Gastrocnemius medialis (tissue), 4 donors: ENCODE measurements around the gene CAMK2N2.

Source experiments
- POLR2A ChIP-seq, 2 donors: fragments of 450-650 bp; IDR thresholded peaks; one replicate each; pipeline ENCODE4 v1.6.1; 2017; ENCODE audit warnings: antibody characterized with exemption in 2 of 2, mild to moderate bottlenecking in 2 of 2, moderate library complexity in 2 of 2
- TF ChIP-seq, protein P1 (sequence below), 5 experiments: fragments of 450-650 bp in 3 of 5; fragments of 200-600 bp in 2 of 5; sonication (generic) in 2 of 5; IDR thresholded peaks in 4 of 5; conservative IDR thresholded peaks in 1 of 5; 1 replicate in 4 of 5; 2 replicates in 1 of 5; pipeline ENCODE4 v1.5.1; 2016 to 2019; ENCODE audit warnings: antibody characterized with exemption in 5 of 5, mild to moderate bottlenecking in 3 of 5, moderate library complexity in 3 of 5

DNA sequence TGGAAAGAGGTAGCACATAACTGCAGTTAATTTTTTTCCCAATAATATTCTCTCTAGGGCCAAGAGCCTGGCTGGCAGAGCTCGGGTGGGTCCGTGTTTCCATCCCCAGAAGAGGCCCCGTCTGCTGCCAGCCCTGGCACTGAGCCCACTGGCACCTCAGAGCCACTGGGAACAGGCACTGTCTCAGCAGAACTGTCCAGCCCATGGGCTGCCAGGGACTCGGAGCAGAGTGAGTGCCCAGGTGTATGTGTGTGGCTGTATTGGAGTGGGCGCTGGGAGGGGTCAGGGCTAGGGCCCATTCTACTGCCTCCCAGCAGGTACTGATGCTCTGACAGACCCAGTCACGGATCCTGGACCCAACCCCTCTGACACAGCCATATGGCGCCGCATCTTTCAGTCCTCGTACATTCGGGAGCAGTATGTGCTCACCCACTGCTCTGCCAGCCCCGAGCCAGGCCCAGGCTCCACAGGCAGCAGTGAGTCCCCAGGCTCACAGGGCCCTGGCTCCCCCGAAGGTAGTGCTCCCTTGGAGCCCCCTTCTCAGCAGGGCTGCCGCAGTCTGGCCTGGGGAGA lies 23.0 kb downstream of the CAMK2N2 start:
- TF ChIP-seq, protein P1, sequence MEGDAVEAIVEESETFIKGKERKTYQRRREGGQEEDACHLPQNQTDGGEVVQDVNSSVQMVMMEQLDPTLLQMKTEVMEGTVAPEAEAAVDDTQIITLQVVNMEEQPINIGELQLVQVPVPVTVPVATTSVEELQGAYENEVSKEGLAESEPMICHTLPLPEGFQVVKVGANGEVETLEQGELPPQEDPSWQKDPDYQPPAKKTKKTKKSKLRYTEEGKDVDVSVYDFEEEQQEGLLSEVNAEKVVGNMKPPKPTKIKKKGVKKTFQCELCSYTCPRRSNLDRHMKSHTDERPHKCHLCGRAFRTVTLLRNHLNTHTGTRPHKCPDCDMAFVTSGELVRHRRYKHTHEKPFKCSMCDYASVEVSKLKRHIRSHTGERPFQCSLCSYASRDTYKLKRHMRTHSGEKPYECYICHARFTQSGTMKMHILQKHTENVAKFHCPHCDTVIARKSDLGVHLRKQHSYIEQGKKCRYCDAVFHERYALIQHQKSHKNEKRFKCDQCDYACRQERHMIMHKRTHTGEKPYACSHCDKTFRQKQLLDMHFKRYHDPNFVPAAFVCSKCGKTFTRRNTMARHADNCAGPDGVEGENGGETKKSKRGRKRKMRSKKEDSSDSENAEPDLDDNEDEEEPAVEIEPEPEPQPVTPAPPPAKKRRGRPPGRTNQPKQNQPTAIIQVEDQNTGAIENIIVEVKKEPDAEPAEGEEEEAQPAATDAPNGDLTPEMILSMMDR (IDR thresholded peaks at IDR 0.05 in 4 of 5, conservative IDR thresholded peaks at IDR 0.05 in 1 of 5) = no peak
- TF ChIP-seq POLR2A (IDR thresholded peaks at IDR 0.05) = no peak
